GM18502 (cell line): Measurements from ENCODE around the gene CAPN15.
"Not testable (repeated sequence)": the region's sequence is repeated elsewhere in the genome, so short reads cannot be mapped to it uniquely, and the experiment has no call there.

Experiments
- ATAC-seq: cut with Tn5 transposase; IDR thresholded peaks from one replicate; pipeline ENCODE4 v1.9.1; 2021; ENCODE audit warnings: mild to moderate bottlenecking; ENCODE audit not compliant: unreplicated experiment, poor library complexity

CAPN15 gene

GRCh38 chr16:505479-506245 is 21.9 kb upstream of the CAPN15 start:
- ATAC-seq = no peak

GRCh38 chr16:506246-506546 is 21.3 kb upstream of the CAPN15 start:
- ATAC-seq = no peak

- not testable (repeated sequence) for ATAC-seq
These were observed 20.0 kb upstream of the CAPN15 start for GRCh38 chr16:507527-507926.

GRCh38 chr16:507996-508395 is 19.5 kb upstream of the CAPN15 start:
- no peak for ATAC-seq

GRCh38 chr16:508884-509736 is 18.4 kb upstream of the CAPN15 start:
- ATAC-seq = no peak

- no peak for ATAC-seq
These were observed 17.3 kb upstream of the CAPN15 start for GRCh38 chr16:510066-510825.

GRCh38 chr16:512802-513201 is 14.7 kb upstream of the CAPN15 start:
- no peak for ATAC-seq

GRCh38 chr16:513950-514349 is 13.6 kb upstream of the CAPN15 start:
- ATAC-seq = no peak

- no peak for ATAC-seq
These were observed 12.2 kb upstream of the CAPN15 start for GRCh38 chr16:515175-515938.

- no peak for ATAC-seq
These were observed 11.6 kb upstream of the CAPN15 start for GRCh38 chr16:515939-516226.

- ATAC-seq = no peak
These were observed 11.2 kb upstream of the CAPN15 start for GRCh38 chr16:516301-516700.

GRCh38 chr16:518858-519257 is 8.7 kb upstream of the CAPN15 start:
- ATAC-seq = no peak

- ATAC-seq = no peak
These were observed 8.1 kb upstream of the CAPN15 start for GRCh38 chr16:519425-519824.

- ATAC-seq = no peak
These were observed 7.4 kb upstream of the CAPN15 start for GRCh38 chr16:519841-520687.

- no peak for ATAC-seq
These were observed 6.7 kb upstream of the CAPN15 start for GRCh38 chr16:520847-521246.

GRCh38 chr16:521381-522210 is 5.9 kb upstream of the CAPN15 start:
- no peak for ATAC-seq

GRCh38 chr16:522320-523096 is 5.0 kb upstream of the CAPN15 start:
- no peak for ATAC-seq

- no peak for ATAC-seq
These were observed 4.3 kb upstream of the CAPN15 start for GRCh38 chr16:523097-523741.
